Measurements from ENCODE around the gene ZNF451.
"Not testable (repeated sequence)": the region's sequence is repeated elsewhere in the genome, so short reads cannot be mapped to it uniquely, and the experiment has no call there.

Gene ZNF451

DNA sequence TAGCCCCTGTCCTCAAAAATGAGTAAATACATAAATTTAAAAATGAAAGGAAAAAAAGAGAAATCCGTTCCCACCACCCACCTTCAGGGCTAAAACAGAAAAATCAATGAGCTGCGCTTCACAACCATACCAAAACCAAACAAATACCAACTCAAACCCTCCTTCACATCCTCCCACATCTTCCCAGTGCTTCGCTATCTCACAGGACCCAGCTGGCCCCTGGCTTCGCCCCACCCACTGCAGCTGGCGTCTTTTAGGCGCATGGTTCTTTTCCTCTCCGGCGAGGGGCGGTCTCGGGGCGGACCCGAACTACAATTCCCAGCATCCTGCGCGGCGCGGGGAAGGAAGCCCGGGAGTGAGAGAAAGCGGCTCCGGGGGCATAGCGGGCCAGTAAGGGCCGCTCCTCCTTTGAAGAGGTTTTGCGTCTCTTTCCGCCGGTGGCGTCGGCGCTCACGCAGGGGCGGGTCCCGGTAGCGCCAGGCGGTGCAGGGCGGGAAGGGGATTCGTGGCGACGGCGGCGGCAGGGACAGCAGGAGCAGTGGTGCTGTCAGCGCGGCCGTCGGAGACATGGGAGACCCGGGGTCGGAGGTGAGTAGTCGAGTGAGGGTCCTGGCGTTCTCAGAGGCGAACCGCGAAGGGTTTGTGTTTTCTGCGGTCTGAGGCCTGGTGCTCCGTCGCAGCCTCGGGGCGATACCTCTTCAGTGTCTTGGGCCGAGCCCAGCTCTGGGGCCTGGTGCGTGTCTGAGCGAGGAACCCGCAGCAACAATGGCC is at the start of gene ZNF451:
Gene ZNF451, plus strand, starts transcription at position 502 of the 771 bp plus-strand sequence. Its CDS starts 66 bp downstream, at position 568.
- DNase-seq: peak; percentile 73

DNA sequence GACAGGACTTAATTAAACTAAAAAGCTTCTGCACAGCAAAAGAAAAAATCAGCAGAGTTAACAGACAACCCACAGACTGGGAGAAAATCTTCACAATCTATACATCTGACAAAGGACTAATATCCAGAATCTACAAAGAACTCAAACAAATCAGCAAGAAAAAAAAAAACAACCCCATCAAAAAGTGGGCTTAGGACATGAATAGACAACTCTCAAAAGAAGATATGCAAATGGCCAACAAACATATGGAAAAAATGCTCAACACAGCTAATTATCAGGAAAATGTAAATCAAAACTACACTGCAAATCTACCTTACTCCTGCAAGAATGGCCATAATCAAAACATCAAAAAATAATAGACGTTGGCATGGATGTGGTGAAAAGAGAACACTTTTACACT is 45.9 kb upstream of the ZNF451 start:
- DNase-seq: not testable (repeated sequence)

DNA sequence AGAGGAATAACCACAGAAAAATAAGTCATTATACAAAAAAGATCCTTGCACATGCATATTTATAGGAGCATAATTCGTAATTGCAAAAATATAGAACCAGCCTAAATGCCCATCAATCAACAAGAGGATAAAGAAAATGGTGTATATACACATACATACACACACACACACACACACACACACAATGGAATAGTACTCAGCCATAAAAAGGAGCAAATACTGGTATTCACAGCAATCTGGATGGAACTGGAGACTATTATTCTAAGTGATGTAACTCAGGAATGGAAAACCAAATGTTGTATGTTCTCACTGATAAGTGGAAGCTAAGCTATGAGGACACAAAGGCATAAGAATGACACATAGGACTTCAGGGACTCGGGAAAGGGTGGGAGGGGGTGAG is 45.4 kb upstream of the ZNF451 start:
- no peak for DNase-seq

DNA sequence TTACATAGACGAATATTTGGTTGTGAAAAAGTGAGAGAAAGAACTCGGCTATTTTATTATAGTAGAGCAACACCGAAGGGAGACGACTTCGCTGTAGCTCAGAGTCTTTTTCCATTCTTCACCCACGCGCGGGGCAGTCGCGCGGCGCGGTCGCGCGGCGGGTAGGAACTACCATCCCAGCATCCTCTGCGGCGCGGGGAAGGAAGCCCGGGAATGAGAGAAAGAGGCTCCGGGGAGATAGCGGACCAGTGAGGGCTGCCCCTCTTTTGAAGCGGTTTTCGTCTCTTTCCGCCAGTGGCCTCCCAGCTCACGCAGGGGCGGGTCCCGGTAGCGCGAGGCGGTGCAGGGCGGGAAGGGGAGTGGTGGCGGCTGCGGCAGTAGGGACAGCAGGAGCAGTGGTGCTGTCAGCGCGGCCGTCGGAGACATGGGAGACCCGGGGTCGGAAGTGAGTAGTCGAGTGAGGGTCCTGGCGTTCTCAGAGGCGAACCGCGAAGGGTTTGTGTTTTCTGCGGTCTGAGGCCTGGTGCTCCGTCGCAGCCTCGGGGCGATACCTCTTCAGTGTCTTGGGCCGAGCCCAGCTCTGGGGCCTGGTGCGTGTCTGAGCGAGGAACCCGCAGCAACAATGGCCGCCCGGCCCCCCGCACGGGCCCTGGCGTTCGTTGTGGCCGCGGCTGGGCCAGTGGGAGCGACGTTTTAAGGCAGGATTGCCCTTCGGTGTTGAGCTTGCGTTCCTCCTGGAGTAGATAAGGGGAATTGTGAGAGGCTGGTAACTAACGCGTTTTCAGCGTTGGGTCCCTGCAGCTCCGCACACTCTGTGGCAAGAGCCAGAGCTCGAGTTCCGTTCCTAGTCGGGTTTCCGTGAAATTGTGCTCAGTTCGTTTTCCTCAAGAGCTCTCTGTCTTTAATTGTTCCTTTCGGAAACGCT is 43.4 kb upstream of the ZNF451 start, which contains the start of gene KIAA1586:
Gene KIAA1586, plus strand, starts transcription at position 362 of the 925 bp plus-strand sequence. Its CDS starts 63 bp downstream, at position 425.
- peak; percentile 64 for DNase-seq

GRCh38 chr6:57047257-57047585 is 42.8 kb upstream of the ZNF451 start:
- DNase-seq: not testable (repeated sequence)

GRCh38 chr6:57047859-57048258 is 42.1 kb upstream of the ZNF451 start:
- not testable (repeated sequence) for DNase-seq

DNA sequence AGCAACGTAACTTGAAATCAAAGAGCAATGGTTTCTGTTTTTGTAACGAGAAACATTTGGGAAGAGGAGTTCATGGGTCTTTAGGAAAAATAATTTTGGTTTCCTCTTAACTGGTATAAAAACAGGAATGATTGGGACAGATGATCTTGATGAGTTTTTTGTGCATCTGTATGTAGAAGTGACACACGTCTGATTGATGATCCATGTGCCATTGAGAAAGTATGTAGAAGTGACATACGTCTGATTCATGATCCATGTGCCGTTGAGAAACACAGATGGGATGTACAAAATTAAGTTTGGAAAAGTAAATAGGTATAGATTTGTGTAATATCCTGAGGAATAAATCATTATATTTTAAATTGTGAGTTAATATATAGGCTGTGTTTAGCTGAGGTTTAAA is 41.4 kb upstream of the ZNF451 start:
- DNase-seq: no peak

GRCh38 chr6:57063847-57064246 is 26.1 kb upstream of the ZNF451 start:
- DNase-seq: no peak

- no peak for DNase-seq
These were observed 25.2 kb upstream of the ZNF451 start for GRCh38 chr6:57064809-57065208.

DNA sequence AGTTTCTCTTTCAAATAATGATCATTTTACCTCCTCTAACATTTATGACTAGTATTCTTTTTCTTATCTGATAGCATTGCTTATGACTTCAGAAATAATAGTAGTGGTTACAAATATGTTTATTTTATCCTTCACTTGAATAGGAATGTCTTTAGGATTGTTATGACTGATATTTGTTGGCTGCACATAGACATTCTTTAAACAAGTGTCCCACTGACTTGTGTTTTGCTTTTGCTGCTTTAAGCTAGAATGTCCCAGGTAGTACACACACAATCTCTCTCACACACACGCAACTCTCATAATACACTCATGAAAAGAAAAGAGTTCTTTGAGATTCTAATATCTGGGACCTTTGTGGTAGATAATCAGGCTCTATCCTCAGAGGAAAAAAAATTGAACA is 21.9 kb upstream of the ZNF451 start:
- no peak for DNase-seq

DNA sequence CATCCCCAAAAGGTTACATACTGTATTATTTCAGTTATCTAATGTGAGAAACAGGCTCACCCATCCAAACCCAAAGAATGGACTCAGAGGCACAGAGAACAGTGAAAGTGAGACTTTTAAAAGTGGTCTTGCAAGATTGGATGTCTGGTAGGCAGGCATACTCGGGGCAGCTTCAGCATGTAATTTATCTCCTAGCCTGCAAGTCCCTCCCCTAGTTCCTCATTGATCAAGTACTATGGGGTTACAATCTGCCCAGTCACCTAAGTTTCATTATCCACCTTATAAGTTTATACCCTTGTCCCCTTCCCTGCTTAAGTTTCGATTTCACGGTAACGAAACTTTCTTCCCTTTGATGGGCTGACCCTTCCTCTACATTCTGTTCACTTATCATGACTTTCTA is 20.8 kb upstream of the ZNF451 start:
- no peak for DNase-seq

- no peak for DNase-seq
These were observed 20.1 kb upstream of the ZNF451 start for GRCh38 chr6:57069920-57070331.

- DNase-seq: no peak
These were observed 17.9 kb upstream of the ZNF451 start for GRCh38 chr6:57072108-57072507.

DNA sequence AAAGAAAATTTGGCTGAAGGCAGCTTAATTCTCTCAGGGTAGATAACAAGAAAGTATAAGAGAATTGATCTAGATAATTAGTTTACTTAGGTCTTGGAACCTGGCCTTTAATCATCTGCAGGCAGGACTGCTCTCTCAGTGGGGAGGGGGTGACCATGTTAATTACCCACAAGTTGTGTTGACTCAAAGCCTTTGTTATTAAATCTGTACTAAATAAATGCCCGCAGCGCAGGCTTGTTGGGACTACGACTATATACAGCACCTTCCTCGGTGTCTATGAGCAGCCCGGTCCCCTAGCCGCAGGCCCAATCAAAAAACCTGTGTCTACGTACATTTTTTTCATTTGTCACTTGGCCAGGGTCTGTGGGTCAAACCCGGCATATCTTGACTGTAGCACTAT is 15.6 kb upstream of the ZNF451 start:
- no peak for DNase-seq

- DNase-seq: no peak
These were observed 14.9 kb upstream of the ZNF451 start for GRCh38 chr6:57075092-57075491.

DNA sequence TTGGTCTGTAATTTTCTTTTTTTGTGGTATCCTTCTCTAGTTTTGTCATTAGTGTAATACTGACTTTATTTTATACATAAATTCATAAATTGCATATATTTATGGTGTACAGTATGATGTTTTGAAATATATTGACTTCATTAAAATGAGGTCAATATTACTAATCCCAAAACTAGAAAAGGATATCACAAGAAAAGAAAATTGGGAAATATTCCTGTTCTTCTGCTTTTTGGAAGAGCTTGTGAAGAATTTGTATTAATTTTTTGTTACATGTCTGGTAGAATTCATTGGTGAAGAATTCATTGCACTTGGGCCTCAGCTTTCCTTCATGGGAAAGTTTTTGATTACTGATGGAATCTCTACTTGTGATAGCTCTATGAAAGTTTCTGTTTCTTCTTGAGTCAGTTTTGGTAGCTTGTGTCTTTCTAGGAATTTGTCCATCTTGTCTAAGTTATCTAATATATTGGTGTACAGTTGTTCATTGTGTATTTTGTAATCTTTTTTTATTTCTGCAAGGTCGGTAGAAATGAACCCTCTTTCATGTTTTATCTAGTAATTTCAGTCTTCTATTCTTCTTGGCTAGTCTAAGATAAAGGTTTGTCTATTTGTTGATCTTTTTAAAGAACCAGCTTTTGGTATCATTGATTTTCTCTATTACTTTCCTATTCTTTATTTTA is 11.3 kb upstream of the ZNF451 start:
- no peak for DNase-seq

GRCh38 chr6:57085471-57085870 is 4.5 kb upstream of the ZNF451 start:
- DNase-seq: no peak

DNA sequence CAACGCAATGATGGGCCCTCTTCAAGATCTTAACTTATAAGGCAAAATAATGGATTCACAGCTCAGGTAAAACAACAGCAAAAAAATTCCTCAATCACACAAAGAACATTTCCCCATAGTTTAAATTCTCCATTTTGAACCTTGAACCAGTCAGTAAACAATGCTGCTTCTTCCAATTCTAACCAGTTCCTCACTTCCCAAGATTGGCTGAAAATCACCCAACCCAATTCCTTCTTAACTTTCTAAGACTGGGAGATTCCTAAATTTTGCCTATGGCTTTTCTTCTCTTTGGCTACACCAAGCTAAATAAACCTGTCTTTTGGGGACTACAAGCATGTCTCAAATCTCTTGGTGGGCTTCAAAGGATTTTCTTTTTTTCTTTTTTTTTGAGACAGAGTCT is 3.1 kb upstream of the ZNF451 start:
- no peak for DNase-seq

DNA sequence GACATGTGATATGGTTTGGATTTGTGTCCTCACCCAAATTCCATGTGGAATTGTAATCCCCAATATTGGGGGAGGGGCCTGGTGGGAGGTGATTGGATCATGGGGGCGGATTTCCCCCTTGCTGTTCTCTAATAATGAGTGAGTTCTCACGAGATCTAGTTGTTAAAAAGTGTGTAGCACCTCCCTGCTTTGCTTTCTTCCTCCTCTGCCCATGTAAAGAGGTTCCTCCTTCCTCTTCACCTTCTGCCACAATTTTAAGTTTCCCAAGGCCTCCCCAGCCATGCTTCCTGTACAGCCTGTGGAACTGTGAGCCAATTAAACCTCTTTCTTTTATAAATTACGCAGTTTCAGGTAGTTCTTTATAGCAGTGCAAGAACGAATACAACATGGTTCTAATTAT is 2.1 kb upstream of the ZNF451 start:
- no peak for DNase-seq

GRCh38 chr6:57089265-57089664 is 723 bp upstream of the ZNF451 start:
- no peak for DNase-seq

- not testable (repeated sequence) for DNase-seq
These were observed 575 bp downstream of the ZNF451 start for GRCh38 chr6:57090458-57091067.

DNA sequence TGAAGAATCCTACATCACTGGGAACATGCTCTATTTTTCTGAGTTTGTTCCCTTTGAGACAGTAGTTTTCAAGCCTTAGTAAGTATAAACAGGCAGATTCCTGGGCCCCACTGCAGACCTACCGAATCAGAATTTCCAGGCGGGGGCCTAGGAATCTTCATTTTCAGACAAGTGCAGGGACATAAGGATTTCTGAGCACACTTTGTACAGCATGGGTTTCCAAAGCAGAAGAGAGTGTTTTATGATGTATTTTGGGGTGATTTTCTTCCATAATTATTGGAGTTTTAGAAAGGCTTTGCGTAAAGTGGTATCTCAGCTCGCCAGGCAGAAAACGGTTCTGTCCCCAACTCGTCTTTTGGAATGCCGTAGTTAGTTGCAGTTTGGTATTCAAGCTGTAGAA is 1.4 kb downstream of the ZNF451 start:
- DNase-seq: not testable (repeated sequence)

DNA sequence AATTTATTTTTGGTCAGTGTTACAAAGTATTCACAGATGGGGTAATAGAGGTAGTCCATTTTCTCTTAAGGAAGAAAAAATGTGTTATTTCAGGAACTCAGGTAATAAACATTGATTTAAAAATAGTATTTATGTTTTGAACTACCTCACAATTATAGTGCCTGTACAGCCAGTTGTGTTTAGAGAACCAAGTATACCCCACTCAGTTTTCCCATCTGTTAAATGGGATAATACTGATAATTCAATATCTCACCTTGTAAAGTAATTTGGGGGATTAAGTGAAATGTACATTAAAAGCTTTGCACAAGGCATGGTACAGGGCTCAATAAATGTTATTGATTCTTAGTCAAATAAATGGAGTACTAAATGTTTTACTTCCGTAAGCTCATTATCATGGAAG is 4.7 kb downstream of the ZNF451 start:
- DNase-seq: no peak

Measured in 8988T (cell line).